ENCODE data around the gene C2CD2.
"Not testable (repeated sequence)": the region's sequence is repeated elsewhere in the genome, so short reads cannot be mapped to it uniquely, and the experiment has no call there.

The C2CD2 gene

GRCh38 chr21:41958886-41959563, 5.2 kb upstream of the C2CD2 start:
- DNase-seq (ENCODE audit: low read depth, low spot score): no peak

DNA sequence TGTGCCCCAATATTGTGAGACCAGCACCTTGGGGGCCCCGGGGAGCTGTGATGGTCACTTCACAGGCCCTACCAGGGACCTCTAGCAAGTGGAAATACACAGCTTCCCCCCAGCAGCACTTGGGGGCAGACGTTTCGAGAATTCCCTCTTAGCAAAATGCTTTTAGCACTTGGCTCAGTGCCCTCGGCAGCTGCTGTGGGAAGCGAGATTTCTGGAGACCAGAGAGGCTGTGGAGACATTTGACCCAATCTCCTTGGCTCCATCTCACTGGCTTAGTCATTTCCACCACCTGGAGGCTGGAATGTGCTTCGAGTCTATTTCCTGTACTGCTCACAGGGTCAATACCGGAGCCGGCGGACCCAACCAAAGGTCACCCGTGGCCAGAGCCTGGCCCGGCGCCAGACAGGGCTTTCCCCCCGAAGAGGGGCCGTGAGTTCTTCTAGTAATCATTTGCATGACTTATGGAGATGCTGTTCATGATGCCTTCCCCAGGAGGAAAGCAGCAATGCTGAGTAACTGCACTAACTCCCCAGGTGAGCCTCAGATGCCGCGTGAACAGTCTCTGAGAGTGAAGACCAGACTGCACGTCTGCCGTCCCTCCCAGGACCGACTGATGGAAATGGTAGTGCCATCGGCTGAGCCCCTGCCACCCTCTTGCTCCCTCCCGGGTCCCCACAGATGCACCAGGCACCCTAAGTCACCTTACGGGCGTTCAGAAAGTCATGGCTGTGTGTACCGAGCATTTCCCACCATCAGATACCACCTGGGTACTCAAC, 4.4 kb upstream of the C2CD2 start:
- no peak for DNase-seq (ENCODE audit: low read depth, low spot score)

DNA sequence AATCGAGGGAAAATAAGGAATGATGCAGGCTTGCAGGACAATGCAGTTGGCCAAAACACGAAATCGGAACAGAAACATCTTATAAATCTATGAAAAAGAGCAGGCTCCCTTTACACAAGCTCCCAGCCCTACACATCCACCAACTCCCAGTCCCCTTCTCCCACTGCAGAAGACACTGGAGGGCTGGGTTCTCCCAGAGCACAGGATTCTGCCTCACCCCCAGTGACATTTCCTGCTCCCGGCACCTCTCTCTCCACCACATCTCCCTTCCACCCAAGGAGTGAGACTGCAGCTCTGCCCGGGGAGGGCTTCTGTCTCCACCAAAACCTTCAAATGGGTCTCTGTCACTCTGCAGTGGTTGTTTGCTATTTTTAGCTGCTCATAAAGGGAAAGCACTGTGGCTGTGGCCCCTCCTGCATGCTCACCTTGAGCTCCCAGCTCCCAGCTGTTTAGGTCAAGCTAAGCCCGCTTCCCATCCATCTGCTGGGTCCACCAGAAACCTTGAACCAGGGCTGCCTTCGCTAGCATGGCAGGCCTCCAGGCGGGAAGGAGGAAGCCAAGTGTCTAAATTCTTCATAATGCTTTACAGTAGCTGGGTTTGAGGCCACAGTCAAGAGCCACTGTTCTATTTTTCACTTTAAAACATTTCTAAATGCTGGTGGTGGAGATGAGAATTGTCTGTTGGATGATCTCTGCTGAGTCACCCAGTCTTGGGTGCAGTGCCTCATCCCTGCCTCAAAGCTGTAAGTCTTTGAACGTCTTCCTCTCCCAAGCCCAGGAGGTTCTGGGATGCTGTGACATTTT, 3.3 kb upstream of the C2CD2 start:
- no peak for DNase-seq (ENCODE audit: low read depth, low spot score)

- no peak for DNase-seq (ENCODE audit: low read depth, low spot score)
These were observed 1.7 kb upstream of the C2CD2 start for GRCh38 chr21:41955516-41955915.

- DNase-seq (ENCODE audit: low read depth, low spot score): no peak
These were observed 1.1 kb upstream of the C2CD2 start for GRCh38 chr21:41954654-41955499.

GRCh38 chr21:41953249-41953830, 478 bp downstream of the C2CD2 start:
- DNase-seq (ENCODE audit: low read depth, low spot score): no peak

- DNase-seq (ENCODE audit: low read depth, low spot score): no peak
These were observed 1.1 kb downstream of the C2CD2 start for GRCh38 chr21:41952568-41953248.

DNA sequence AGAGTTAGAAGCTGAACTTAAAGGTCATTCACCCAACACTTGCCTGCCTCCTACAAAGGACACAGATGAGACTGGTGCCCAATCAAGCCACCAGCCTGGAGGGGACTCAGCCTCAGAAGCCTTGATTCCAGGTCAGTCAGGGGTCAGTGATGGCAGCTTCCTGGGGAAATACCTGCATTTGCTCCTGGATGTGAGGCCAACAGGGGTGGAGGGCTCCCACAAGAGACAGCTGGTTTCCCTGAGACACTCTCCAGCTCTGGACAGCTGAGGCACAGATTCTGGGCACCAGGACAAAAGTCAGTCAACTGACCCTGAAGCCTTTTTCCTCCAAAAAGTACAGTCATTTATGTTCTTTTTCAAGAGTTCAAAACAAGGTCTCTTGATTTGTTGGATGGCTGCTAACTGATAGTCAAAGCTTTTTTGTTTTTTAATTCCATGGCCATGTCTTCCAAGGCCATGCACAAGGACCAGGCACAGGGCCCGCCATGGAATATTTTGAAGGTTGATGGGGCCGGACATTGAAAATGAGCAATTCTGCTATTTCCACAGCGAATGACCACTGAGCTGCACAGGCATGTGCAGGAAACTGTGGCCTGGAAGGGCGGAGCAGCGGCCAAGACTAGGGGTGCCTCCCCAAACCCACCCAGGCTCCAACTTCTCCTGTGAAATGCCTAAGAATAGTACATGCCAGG, 1.8 kb downstream of the C2CD2 start:
- DNase-seq (ENCODE audit: low read depth, low spot score): no peak

GRCh38 chr21:41950941-41951351, 2.9 kb downstream of the C2CD2 start:
- no peak for DNase-seq (ENCODE audit: low read depth, low spot score)

- DNase-seq (ENCODE audit: low read depth, low spot score): not testable (repeated sequence)
These were observed 4.2 kb downstream of the C2CD2 start for GRCh38 chr21:41949631-41950030.

GRCh38 chr21:41948901-41949300, 4.9 kb downstream of the C2CD2 start:
- DNase-seq (ENCODE audit: low read depth, low spot score): no peak

GRCh38 chr21:41948078-41948895, 5.5 kb downstream of the C2CD2 start:
- DNase-seq (ENCODE audit: low read depth, low spot score): no peak

- no peak for DNase-seq (ENCODE audit: low read depth, low spot score)
These were observed 7.8 kb downstream of the C2CD2 start for GRCh38 chr21:41945982-41946381.

- no peak for DNase-seq (ENCODE audit: low read depth, low spot score)
These were observed 10.0 kb downstream of the C2CD2 start for GRCh38 chr21:41943851-41944250.

DNA sequence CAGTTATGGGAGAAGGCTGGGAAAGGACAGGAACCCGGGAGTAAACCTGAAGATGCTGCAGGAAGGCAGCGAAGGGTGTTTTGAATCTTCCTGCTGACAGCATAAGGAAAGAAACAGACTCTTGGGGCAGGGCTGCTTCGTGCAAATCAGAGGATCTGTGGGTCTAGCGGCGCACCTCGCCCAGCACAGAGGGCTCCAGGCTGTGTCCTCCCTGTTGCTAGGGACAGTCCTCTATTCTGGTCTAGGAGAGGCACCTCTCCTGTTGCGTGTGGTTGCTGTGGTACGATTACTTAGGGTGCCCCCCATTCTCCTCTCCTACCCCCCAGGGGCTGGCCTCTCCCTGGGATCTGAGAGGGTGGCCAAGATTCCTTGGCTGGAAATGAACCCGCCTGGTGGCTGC, 11.4 kb downstream of the C2CD2 start:
- DNase-seq (ENCODE audit: low read depth, low spot score): no peak

GRCh38 chr21:41941941-41942340, 11.9 kb downstream of the C2CD2 start:
- DNase-seq (ENCODE audit: low read depth, low spot score): no peak

DNA sequence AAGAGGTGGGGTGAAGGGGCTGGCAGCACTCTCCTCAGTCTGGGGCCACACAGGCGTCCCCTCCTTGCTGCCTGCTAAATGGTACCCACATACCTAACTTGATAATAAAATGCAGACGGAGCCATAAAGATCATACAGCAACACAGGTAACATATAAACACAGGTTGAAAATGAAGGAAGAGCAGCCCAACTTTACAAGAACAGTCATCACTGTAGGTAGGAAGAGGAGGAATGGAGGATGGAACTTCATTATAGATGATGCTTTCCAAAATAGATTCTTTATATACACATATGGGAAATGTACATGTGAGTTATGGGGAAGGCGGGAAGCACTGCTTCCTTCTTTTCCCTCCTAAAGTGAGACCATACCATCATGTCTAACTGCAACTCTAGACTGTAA, 13.4 kb downstream of the C2CD2 start:
- DNase-seq (ENCODE audit: low read depth, low spot score): no peak

DNA sequence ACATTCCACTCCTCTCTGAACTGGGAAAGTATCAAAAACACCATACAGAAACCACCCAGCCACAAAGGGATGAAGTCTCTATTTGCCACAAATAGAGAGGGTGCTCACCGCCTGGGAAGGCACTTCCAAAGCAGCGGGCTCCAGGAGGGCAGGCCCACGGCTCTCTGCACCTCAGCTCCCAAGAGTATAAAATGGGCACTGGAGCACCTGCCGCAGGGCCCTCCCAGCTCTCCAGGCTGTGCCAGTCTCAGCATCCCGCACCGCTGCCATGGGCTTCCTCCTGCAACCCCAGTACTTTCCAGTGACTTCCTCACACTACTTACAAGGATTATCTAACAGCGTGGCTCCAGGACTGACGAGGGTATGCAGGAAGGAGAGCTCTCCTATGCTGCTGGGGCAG, 14.4 kb downstream of the C2CD2 start:
- DNase-seq (ENCODE audit: low read depth, low spot score): no peak

All from activated naive CD8-positive, alpha-beta T cell treated with anti-CD3 and anti-CD28 coated beads, Interleukin-2, amount 50 U/mL, for 16 hours (primary cell).